ENCODE data around the gene GUCY2D.
"Not testable (repeated sequence)": the region's sequence is repeated elsewhere in the genome, so short reads cannot be mapped to it uniquely, and the experiment has no call there.

The GUCY2D gene

GRCh38 chr17:8001976-8002720 is at the start of gene GUCY2D:
GUCY2D (plus strand) TSS chr17:8002615; CDS start chr17:8003048, 433 bp downstream.
- DNase-seq = no peak

GRCh38 chr17:7953266-7953665 is 49.1 kb upstream of the GUCY2D start:
- DNase-seq = not testable (repeated sequence)

GRCh38 chr17:7955414-7956227 is 46.8 kb upstream of the GUCY2D start:
- no peak for DNase-seq

- no peak for DNase-seq
These were observed 46.0 kb upstream of the GUCY2D start for GRCh38 chr17:7956228-7956965.

- no peak for DNase-seq
These were observed 42.7 kb upstream of the GUCY2D start for GRCh38 chr17:7959503-7960253.

GRCh38 chr17:7961421-7961820 is 41.0 kb upstream of the GUCY2D start:
- DNase-seq = no peak

GRCh38 chr17:7967751-7968150 is 34.7 kb upstream of the GUCY2D start:
- DNase-seq = no peak

- no peak for DNase-seq
These were observed 33.0 kb upstream of the GUCY2D start for GRCh38 chr17:7969433-7969832.

GRCh38 chr17:7971651-7972050 is 30.8 kb upstream of the GUCY2D start:
- no peak for DNase-seq

- no peak for DNase-seq
These were observed 30.2 kb upstream of the GUCY2D start for GRCh38 chr17:7972131-7972785.

- no peak for DNase-seq
These were observed 27.7 kb upstream of the GUCY2D start for GRCh38 chr17:7974638-7975131.

GRCh38 chr17:7977039-7977438 is 25.4 kb upstream of the GUCY2D start:
- DNase-seq = no peak

GRCh38 chr17:7977805-7978204 is 24.6 kb upstream of the GUCY2D start:
- no peak for DNase-seq

GRCh38 chr17:7982173-7982572 is 20.2 kb upstream of the GUCY2D start:
- no peak for DNase-seq

- DNase-seq = no peak
These were observed 19.7 kb upstream of the GUCY2D start for GRCh38 chr17:7982666-7983065.

- no peak for DNase-seq
These were observed 17.5 kb upstream of the GUCY2D start for GRCh38 chr17:7984904-7985303.

GRCh38 chr17:7987112-7987893 is 15.1 kb upstream of the GUCY2D start:
- DNase-seq = no peak

GRCh38 chr17:7988750-7989178 is 13.7 kb upstream of the GUCY2D start:
- peak; percentile 79 for DNase-seq

- DNase-seq = peak; percentile 50
These were observed 12.4 kb upstream of the GUCY2D start for GRCh38 chr17:7989781-7990655.

- DNase-seq = peak; percentile 41
These were observed 9.9 kb upstream of the GUCY2D start for GRCh38 chr17:7992516-7992915.

Data from kidney glomerular epithelial cell (primary cell).